Fibroblast of the aortic adventitia (primary cell): ENCODE measurements around the gene MACO1. TPM values are rescaled to one million over a fixed set of nuclear protein-coding genes. Genes with fewer than 3 reads are reported as not detected.

Experiments
- DNase-seq: peaks from one replicate; pipeline ENCODE4 v3.0.0-alpha.2; 2010; ENCODE audit warnings: low read depth
- H3K4me3 ChIP-seq: 2 replicates; pipeline ENCODE4 v1.5.1; 2011; ENCODE audit warnings: low read depth, mild to moderate bottlenecking, control low read depth, low read length, moderate library complexity
- CTCF ChIP-seq: IDR thresholded peaks from 2 replicates; pipeline ENCODE4 v1.5.1; 2011; ENCODE audit warnings: mild to moderate bottlenecking, low read length, control low read depth, inconsistent platforms; ENCODE audit not compliant: insufficient read depth
- total RNA-seq: library from RNA; depleted of rRNA; stranded (reverse); fragments of >200 nt; gene quantifications from 2 replicates; pipeline ENCODE4 v1.2.3, GENCODE V29; 2012; ENCODE audit warnings: low replicate concordance

The MACO1 gene
- total RNA-seq, 1 donor: 17.3 TPM

- DNase-seq: no peak
- no peak for TF ChIP-seq CTCF
- no peak overlapping the region for H3K4me3 ChIP-seq
Measured at GRCh38 chr1:25473653-25474225, 43.0 kb downstream of the MACO1 start.

GRCh38 chr1:25474439-25475047 lies 43.8 kb downstream of the MACO1 start:
- H3K4me3 ChIP-seq: no peak overlapping the region
- no peak for DNase-seq
- no peak for TF ChIP-seq CTCF

- no peak for TF ChIP-seq CTCF
- no peak overlapping the region for H3K4me3 ChIP-seq
- DNase-seq: no peak
Measured at GRCh38 chr1:25476186-25477097, 45.7 kb downstream of the MACO1 start.

GRCh38 chr1:25477448-25478034 lies 46.8 kb downstream of the MACO1 start:
- no peak for TF ChIP-seq CTCF
- no peak overlapping the region for H3K4me3 ChIP-seq
- DNase-seq: no peak

GRCh38 chr1:25478633-25479032 lies 47.9 kb downstream of the MACO1 start:
- TF ChIP-seq CTCF: no peak
- no peak for DNase-seq
- H3K4me3 ChIP-seq: no peak overlapping the region

GRCh38 chr1:25481625-25482024 lies 50.9 kb downstream of the MACO1 start:
- no peak overlapping the region for H3K4me3 ChIP-seq
- no peak for TF ChIP-seq CTCF
- no peak for DNase-seq
